Gastrocnemius medialis (tissue), 4 donors: ENCODE results near the gene FHOD3.

ENCODE experiments used
- POLR2A ChIP-seq, 2 donors: fragments of 450-650 bp; IDR thresholded peaks; one replicate each; pipeline ENCODE4 v1.6.1; 2017; ENCODE audit warnings: antibody characterized with exemption in 2 of 2, mild to moderate bottlenecking in 2 of 2, moderate library complexity in 2 of 2
- TF ChIP-seq, protein P1 (sequence below), 5 experiments: fragments of 450-650 bp in 3 of 5; fragments of 200-600 bp in 2 of 5; sonication (generic) in 2 of 5; IDR thresholded peaks in 4 of 5; conservative IDR thresholded peaks in 1 of 5; 1 replicate in 4 of 5; 2 replicates in 1 of 5; pipeline ENCODE4 v1.5.1; 2016 to 2019; ENCODE audit warnings: antibody characterized with exemption in 5 of 5, mild to moderate bottlenecking in 3 of 5, moderate library complexity in 3 of 5

DNA sequence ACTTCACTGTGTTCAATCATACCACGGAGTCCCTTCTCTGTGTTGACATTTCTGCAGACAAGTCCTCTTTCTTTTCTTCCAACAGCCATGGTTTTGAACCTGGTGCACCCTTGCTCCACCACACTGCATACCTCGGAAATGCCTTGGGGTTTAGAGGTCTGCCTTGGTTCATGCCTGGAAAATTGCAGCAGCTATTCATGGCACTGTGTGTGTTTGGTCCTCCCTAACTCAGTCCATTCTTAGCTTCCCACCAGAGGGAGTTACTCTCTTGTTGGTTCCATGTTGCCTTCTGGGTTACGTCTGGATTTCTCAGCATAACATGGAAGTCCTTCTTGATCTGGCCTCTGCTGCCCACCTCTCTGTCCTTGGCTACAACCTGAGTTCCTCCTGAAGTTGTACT is 206.0 kb downstream of the FHOD3 start:
- TF ChIP-seq, protein P1, sequence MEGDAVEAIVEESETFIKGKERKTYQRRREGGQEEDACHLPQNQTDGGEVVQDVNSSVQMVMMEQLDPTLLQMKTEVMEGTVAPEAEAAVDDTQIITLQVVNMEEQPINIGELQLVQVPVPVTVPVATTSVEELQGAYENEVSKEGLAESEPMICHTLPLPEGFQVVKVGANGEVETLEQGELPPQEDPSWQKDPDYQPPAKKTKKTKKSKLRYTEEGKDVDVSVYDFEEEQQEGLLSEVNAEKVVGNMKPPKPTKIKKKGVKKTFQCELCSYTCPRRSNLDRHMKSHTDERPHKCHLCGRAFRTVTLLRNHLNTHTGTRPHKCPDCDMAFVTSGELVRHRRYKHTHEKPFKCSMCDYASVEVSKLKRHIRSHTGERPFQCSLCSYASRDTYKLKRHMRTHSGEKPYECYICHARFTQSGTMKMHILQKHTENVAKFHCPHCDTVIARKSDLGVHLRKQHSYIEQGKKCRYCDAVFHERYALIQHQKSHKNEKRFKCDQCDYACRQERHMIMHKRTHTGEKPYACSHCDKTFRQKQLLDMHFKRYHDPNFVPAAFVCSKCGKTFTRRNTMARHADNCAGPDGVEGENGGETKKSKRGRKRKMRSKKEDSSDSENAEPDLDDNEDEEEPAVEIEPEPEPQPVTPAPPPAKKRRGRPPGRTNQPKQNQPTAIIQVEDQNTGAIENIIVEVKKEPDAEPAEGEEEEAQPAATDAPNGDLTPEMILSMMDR (IDR thresholded peaks at IDR 0.05 in 4 of 5, conservative IDR thresholded peaks at IDR 0.05 in 1 of 5): no peak
- no peak for TF ChIP-seq POLR2A (IDR thresholded peaks at IDR 0.05)
